Kidney epithelial cell (primary cell): Measurements from ENCODE around the gene CCDC85C. TPM values are rescaled to one million over a fixed set of nuclear protein-coding genes. Genes with fewer than 3 reads are reported as not detected.

Source experiments
- DNase-seq: peaks from one replicate; pipeline ENCODE4 v3.0.0-alpha.2; 2010; ENCODE audit warnings: low read depth
- H3K27me3 ChIP-seq: 2 replicates; pipeline ENCODE4 v1.6.0; 2011; ENCODE audit warnings: low read length; ENCODE audit not compliant: control insufficient read depth, insufficient read depth
- H3K36me3 ChIP-seq: 2 replicates; pipeline ENCODE4 v1.5.1; 2011; ENCODE audit warnings: low read length; ENCODE audit not compliant: control insufficient read depth, insufficient read depth
- H3K4me3 ChIP-seq: 2 replicates; pipeline ENCODE4 v1.5.1; 2011; ENCODE audit warnings: low read depth, mild to moderate bottlenecking, control low read depth, low read length
- CTCF ChIP-seq: IDR thresholded peaks from 2 replicates; pipeline ENCODE4 v1.5.1; 2011; ENCODE audit warnings: mild to moderate bottlenecking, moderate library complexity, low read length, control low read depth, inconsistent platforms; ENCODE audit not compliant: insufficient read depth, poor library complexity, severe bottlenecking
- total RNA-seq: library from RNA; depleted of rRNA; stranded (reverse); fragments of >200 nt; gene quantifications from 2 replicates; pipeline ENCODE4 v1.2.3, GENCODE V29; 2015

CCDC85C gene
- total RNA-seq, 1 donor from 2014 or later: 32.4 TPM

DNA sequence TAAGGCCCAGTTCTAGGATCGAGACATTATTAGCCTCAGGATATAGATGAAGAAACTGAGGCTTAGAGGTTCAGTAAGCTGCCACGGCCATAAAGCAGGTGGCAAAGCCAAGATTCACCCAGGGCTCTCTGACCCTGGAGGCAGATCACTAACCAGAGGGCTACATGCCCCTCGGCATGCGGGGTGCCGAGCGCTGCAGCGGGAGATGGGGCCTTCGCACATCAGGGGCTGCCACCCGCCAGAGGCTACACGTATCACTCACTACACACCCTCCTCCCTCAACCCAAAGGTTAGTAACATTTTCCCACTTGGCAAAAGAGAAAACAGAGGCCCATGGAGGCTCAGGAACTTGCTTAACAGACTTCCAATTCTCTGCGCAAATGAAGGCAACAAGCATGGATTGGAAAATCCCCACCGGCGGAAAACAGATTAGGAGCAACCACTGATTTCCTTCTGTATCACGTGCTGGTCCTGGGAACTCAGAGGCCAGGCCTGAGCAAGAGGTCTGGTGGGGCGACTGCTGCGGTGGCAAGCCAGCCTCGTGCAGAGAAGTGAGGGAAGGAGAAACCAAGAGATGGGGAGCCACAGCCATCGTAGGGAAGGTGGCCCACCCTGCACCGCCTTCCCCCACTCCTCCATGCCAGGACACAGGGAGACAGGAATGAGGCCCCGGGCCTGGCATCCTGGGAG lies 6.0 kb downstream of the CCDC85C start:
- H3K4me3 ChIP-seq: no peak overlapping the region
- no peaks in the 10 kb centered on the region for H3K36me3 ChIP-seq
- TF ChIP-seq CTCF: no peak
- DNase-seq: no peak
- H3K27me3 ChIP-seq: no peaks in the 10 kb centered on the region

DNA sequence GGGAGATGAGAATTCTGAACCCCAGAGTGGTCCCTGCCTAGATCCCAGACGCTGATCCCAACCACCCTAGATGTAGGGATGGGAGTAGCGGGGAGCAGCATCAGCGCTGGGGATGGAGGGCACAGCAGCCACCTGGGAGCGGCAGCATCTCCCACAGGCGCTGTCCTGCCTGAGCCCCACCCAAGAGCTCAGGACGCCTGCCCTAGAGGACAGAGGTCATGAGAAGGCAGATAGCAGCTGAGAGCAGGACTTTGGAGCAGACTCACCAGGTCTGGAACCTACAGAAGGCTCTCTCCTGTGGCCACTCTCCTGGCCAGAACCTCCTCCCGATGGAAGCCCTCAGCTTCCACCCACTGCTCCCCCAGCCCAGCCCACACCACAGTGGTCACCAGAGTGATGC lies 7.2 kb downstream of the CCDC85C start:
- no peak for DNase-seq
- no peak for TF ChIP-seq CTCF
- Histone ChIP-seq H3K4me3 (no peak overlapping the region), H3K36me3 (no peaks in the 10 kb centered on the region), H3K27me3 (no peaks in the 10 kb centered on the region)

DNA sequence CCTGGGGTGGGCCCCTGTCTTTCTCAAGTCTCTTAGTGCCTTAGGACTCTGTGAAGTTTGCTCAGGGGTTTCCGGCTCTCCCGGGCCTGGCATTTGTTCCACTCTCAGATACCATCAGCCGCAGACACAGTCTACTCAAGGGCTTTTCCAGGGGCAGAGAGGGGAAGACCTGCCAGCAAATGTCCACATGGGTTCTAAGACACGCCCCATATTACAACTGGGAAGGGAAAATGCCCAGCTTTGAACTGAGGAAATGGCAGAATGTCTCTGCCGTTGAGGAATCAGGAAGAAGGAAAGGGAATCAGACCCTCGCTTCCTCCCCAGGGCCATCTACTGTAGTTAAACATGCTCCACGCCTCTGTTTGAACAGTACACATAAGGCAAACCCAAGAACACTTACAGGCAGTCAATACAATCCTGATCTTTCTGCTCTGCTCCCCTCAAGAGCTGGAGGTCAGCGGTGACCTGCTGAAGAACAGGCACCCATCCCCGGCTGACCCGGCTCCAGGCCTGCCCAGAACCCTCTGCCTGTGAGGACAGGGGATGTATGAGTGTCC lies 7.9 kb downstream of the CCDC85C start:
- no peak overlapping the region for H3K4me3 ChIP-seq
- H3K36me3 ChIP-seq: no peaks in the 10 kb centered on the region
- no peak for TF ChIP-seq CTCF
- H3K27me3 ChIP-seq: no peaks in the 10 kb centered on the region
- no peak for DNase-seq

DNA sequence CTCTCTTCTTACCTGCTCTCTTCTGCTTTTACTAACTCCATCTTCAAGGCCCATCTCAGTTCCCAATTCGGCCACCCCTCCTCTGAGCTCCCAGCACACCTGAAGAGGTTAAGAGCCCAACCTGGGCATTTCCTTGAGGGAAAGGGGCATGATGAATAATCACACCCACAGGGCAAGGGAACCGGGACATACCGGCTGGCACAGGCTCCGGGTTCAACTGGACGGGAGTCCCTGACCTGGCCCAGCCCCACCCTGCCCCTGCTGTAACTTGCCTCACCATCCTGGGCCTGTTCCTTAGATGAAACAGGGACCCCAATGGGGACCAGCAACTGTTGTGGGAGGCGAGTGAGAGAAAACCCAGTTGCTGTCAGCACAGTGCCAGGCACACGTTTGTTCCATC lies 8.5 kb downstream of the CCDC85C start:
- no peak for TF ChIP-seq CTCF
- Histone ChIP-seq H3K4me3 (no peak overlapping the region), H3K27me3 (no peaks in the 10 kb centered on the region), H3K36me3 (no peaks in the 10 kb centered on the region)
- no peak for DNase-seq

GRCh38 chr14:99595034-99595433 lies 9.0 kb downstream of the CCDC85C start:
- H3K36me3 ChIP-seq: no peaks in the 10 kb centered on the region
- no peaks in the 10 kb centered on the region for H3K27me3 ChIP-seq
- no peak overlapping the region for H3K4me3 ChIP-seq
- DNase-seq: no peak
- TF ChIP-seq CTCF: no peak
